GM18499 (cell line): ENCODE results near the gene KLHL2.
"Not testable (repeated sequence)": the region's sequence is repeated elsewhere in the genome, so short reads cannot be mapped to it uniquely, and the experiment has no call there.

ENCODE experiments used
- ATAC-seq: cut with Tn5 transposase; IDR thresholded peaks from one replicate; pipeline ENCODE4 v1.9.1; 2021; ENCODE audit warnings: moderate number of reproducible peaks; ENCODE audit not compliant: insufficient read depth, unreplicated experiment

The KLHL2 gene

DNA sequence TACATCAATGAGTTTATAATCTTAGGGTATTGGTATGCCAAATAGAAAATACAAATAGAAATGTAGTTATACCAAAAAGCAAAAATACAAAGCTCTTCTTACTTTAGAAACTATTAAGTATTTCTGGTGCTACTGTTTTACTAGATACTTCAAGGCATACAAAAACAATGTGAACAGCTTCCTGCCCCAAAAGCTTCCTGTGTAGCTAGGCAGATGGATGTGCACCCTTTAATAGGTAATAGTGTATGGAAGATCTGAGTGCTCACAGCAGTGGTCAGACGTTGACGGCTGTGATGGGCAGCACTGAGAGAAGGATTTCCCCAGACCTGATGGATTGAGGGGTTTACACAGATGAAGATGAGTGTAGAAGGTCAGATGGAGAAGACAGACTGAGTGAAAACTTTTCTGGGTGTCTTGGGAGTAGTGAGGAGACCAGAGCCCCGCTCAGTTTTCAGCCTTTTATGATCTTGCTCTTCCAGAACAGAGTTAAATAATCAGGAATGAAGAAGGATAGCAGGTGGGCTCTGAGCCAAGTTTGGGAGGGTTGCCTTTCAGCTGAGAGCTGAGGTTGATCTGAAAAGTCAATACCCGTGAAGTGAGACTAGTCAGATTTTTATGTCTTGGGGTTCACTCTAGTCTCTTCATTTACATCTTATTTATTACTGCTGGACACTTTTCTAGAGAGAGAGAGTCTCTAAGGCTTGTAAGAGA, 22.3 kb downstream of the KLHL2 start:
- ATAC-seq, result not testable (repeated sequence)

- peak; percentile 66 for ATAC-seq
Observed at GRCh38 chr4:165232623-165233433, 25.5 kb downstream of the KLHL2 start.

DNA sequence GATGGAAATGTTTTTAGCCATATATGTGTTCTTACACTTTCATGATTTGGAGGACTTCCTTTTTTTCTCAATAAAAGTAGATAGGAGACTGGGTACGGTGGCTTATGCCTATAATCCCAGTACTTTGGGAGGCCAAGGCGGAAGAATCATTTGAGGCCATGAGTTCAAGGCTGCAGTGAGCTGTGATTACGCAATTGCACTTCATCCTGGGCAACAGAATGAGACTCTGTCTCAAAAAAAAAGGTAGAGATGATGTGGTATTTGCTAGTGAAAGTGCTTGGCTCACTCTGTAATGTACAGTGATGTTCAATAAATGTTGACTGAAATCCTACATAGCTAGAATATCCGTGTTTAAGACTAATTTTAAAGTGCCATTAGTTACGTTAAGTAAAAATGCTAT, 27.4 kb downstream of the KLHL2 start:
- ATAC-seq, result no peak

- not testable (repeated sequence) for ATAC-seq
Observed at GRCh38 chr4:165236852-165237251, 29.5 kb downstream of the KLHL2 start.

GRCh38 chr4:165238041-165238640, 30.8 kb downstream of the KLHL2 start:
- peak; percentile 59 for ATAC-seq

- ATAC-seq, result not testable (repeated sequence)
Observed at GRCh38 chr4:165240761-165241160, 33.4 kb downstream of the KLHL2 start.

DNA sequence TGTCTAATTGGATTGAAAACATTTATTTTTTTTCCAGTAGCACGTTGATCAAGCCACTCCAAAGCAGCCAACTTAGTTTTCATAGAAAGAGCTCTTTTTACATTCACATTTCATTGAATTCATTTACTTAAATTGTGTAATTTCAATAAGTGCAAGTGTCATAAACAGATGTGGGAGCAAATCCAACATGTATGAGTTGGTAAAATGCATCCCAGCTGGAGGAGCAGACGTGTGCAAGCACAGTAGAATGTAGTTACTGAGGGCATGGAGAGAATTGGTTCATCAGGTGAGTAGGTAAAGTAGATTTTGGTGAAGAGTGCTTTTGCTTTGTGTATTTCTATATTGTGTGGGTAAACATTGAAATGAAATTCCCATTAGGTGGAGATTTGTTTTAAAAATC, 36.8 kb downstream of the KLHL2 start:
- not testable (repeated sequence) for ATAC-seq

DNA sequence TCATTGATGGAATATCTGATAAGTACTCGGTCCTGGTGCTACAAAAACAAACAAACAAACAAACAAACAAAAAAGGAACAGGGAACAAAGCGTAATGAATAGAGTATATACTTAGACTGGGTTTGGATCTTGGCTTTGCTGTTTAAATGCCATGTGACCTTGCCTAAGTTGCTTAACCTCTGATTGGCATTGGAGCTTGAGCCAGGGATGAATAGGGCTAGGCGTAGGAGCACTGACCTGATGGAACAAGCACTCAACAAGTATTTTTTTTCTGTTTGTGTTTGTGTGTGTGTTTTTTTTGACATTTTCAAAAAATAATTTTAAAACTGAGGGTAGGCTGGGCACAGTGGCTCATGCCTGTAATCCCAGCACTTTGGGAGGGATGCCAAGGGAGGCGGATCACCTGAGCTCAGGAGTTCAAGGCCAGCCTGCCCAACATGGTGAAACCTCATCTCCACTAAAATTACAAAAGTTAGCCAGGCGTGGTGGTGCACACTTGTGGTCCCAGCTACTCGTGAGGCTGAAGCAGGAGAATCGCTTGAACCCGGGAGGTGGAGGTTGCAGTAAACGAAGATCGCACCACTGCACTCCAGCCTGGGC, 37.3 kb downstream of the KLHL2 start:
- ATAC-seq, result not testable (repeated sequence)

DNA sequence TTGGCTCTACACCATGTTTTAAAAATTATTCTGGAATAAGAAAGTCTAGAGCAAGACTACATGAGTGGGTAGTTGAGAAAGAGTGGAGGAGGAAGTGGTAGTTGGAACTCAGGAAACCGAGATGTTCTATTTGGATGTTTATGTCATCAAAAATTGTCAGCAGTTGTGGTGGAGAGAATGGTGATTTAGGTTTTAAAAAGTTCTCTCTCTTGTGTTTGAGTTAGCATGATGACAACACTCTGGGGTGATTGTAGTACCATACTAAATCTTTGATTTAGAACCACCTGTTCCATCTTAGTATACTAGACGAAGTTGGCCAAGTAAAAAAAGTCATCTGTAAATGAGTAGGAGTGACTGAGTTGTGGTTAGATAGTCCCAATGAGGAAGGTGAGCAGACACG, 40.7 kb downstream of the KLHL2 start:
- no peak for ATAC-seq

DNA sequence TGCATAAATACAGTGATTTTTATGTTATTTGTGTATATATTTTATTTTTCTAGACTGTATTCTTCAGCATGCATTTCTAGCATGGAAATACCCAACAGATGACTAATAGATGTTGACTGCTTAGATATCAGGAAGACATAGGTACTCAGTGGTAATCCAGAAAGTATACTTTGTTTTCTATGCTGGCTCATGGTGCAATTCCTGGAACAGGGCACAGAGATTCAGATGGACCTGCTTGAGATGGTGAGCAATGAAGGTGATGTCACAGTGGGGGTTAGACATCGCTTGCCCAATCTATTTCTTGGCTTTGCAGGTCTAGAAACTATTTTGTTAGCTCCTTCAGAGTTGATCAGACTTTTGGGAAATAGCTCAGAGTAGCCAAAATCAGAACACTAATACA, 41.5 kb downstream of the KLHL2 start:
- not testable (repeated sequence) for ATAC-seq

DNA sequence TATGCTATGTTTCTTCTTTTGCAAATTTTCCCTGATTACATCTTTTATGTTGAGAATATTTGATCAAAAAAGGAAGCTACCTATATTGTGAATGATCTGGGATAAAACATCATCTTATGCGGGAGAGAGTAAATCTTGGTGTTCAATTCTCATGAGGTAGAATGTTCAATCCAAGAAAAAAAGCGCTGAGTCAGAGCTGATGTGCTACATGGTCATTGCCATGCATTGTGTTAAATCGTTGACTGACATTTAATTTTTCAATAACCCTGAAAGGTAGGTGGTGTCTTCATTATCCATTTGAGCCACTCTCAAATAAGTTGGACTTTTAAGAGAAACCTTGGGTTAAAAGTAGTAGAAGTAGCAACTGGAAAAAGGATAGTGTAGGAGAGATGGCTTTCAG, 47.4 kb downstream of the KLHL2 start:
- not testable (repeated sequence) for ATAC-seq

DNA sequence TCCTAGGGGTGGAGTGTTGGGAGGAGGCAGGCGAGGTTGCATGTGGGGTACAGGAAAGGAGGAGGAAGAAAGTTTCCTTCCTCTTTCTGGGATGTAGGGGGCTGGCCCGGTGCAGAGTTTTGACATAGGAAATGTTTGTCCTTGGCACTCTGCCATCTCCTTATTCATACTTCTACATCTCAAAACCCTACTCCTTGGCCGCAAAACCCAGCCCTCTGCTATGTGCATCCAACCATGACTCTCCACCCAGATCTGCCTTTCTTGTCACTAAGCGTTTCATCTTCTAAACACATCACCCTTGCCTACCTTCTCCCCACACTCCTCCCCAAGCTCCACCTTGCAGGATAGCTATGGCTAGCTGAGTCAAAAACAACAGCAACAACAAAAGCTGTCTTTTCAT, 48.1 kb downstream of the KLHL2 start:
- peak; percentile 93 for ATAC-seq

DNA sequence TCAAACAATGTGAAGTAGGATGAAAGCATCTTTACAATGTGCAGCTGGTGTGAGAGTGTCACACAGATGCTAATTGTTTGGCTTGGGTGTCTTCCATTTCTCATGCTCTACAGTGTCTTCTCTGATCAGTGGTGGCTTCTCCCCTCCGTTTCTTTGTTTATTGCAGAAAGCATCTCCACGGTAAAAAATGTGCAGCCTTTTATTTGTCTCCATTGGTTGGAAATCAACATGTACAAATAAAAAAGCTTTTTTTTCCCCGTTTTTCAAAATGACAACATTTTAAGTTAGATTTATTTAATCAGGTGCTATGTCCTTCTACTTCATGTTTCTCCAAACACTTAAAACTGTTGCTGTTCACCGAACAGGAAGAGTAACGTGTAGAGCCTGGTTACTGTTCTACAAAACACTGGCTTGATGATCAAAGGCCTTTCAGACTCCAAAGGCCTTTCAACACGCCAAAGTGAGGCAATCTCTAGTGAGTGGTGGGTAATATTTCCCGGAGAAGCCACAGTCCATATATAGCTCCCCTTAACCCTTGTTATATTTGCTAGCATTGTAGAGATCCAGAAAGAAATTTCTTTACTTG, 48.8 kb downstream of the KLHL2 start:
- ATAC-seq, result not testable (repeated sequence)

DNA sequence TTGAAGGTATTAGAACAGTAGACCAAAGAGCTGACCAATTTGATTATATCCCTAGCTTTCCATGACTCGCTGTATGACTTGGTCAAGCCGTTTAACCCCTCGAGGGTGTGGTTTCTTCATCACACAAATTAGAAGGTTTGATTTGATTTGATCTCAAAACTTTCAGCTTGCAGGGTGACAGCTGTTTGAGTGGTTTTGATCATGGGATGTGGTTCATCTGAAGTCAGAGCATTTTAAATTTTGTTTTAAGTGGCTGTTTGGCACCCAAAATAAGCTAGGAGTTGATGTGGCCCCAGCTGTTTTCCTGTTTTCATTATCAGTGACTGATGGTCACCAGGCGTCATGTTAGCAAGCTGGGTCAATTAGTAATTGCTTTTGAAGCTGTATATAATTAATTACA, 52.4 kb downstream of the KLHL2 start:
- ATAC-seq, result not testable (repeated sequence)

- not testable (repeated sequence) for ATAC-seq
Observed at GRCh38 chr4:165262306-165262705, 54.9 kb downstream of the KLHL2 start.

GRCh38 chr4:165263466-165263865, 56.1 kb downstream of the KLHL2 start:
- ATAC-seq, result not testable (repeated sequence)

DNA sequence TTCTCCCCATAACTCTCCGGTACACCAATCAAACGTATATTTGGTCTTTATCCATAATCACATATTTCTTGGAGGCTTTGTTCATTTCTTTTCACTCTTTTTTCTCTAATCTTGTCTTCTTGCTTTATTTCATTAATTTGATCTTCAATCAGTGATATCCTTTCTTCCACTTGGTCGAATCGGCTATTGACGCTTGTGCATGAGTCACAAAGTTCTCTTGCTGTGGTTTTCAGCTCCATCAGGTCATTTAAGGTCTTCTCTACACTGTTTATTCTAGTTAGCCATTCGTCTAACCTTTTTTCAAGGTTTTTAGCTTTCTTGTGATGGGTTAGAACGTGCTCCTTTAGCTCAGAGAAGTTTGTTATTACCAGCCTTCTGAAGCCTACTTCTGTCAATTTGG, 62.6 kb downstream of the KLHL2 start:
- not testable (repeated sequence) for ATAC-seq

DNA sequence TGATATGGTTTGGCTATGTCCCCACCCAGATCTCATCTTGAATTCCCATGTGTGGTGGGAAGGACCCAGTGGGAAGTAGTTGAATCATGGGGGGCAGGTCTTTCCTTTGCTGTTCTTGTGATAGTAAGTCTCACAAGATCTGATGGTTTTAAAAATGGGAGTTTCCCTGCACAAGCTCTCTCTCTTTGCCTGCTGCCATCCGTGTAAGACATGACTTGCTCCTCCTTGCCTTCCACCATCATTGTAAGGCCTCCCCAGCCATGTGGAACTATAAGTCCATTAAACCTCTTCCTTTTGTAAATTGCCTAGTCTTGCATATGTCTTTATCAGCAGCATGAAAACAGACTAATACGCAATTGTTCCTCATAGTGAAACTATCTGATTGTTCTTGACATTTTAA, 66.1 kb downstream of the KLHL2 start:
- not testable (repeated sequence) for ATAC-seq

- ATAC-seq, result not testable (repeated sequence)
Observed at GRCh38 chr4:165275357-165275756, 68.0 kb downstream of the KLHL2 start.

DNA sequence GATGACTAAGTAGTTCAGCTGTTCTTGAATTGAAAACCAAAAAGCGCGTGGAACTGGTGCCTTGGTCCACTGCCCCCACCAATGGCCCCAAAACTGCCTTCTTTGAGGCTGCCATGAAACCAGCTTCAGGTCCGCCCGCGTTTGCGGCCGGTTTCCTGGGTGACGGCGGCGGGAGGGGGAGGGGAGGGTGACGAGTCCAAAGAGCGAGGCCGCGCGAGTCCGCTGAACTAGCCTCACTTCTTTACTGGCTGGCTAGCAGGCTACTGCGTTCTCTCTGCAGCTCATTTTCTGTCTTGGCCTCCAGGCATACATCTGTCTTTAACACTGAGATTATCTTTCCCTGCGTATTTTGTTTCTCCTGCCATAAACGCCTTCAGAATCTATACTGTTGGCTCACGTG, 72.2 kb downstream of the KLHL2 start:
- ATAC-seq, result not testable (repeated sequence)
